Body of pancreas (tissue), 4 donors: ENCODE data around the gene CLEC4G. TPM values are rescaled to one million over a fixed set of nuclear protein-coding genes. Genes with fewer than 3 reads are reported as not detected.

Experiments used
- ATAC-seq: fragments of 150-250 bp; one replicate; pipeline ENCODE4 v1.9.1; 2016
- DNase-seq, 4 donors: peaks; one replicate each; pipeline ENCODE4 v3.0.0-alpha.2; 2019
- H3K27ac ChIP-seq, 4 donors: fragments of 200-600 bp; sonication (generic); 1 replicate in 3 of 4; 2 replicates in 1 of 4; pipeline versions ENCODE4 v1.5.1 to v1.6.1; 2016 to 2019; ENCODE audit warnings: mild to moderate bottlenecking in 1 of 4, mixed read lengths in 1 of 4, moderate library complexity in 1 of 4
- H3K27me3 ChIP-seq, 2 donors: fragments of 200-600 bp; sonication (generic); one replicate each; pipeline ENCODE4 v1.6.0; 2016; ENCODE audit warnings: mild to moderate bottlenecking in 1 of 2
- H3K36me3 ChIP-seq, 2 donors: fragments of 200-600 bp; sonication (generic); replicated peaks in 1 of 2; 2 replicates each; pipeline ENCODE4 v1.5.1; 2016; ENCODE audit warnings: low read depth in 2 of 2; ENCODE audit not compliant: insufficient read depth in 1 of 2
- H3K4me1 ChIP-seq: fragments of 200-600 bp; sonication (generic); one replicate; pipeline ENCODE4 v1.6.0; 2016
- H3K4me3 ChIP-seq, 2 donors: fragments of 200-600 bp; sonication (generic); 1 replicate in 1 of 2; 2 replicates in 1 of 2; pipeline ENCODE4 v1.5.1; 2016 to 2019
- H3K9me3 ChIP-seq, 3 donors: fragments of 200-600 bp; sonication (generic); 1 replicate in 2 of 3; 2 replicates in 1 of 3; pipeline ENCODE4 v1.5.1; 2016
- POLR2A ChIP-seq, 3 donors: fragments of 450-650 bp; IDR thresholded peaks; one replicate each; pipeline ENCODE4 v1.6.1; 2016; ENCODE audit warnings: antibody characterized with exemption in 3 of 3, mild to moderate bottlenecking in 2 of 3
- WGBS, 2 donors: methylation state at CpG; one replicate each; pipeline ENCODE4 v1.1.5; 2017; 5-methylcytosine and 5-hydroxymethylcytosine counted together
- intact Hi-C: fragments of 100-400 bp; cut with DNase I; formaldehyde crosslinking; loops from one replicate; pipeline ENCODE4 v1.15.1; 2023
- total RNA-seq, 2 donors: library from RNA; depleted of rRNA; stranded (reverse); fragments of >200 nt; gene quantifications; one replicate each; pipeline ENCODE4 v1.1.0, GENCODE V29; 2016
- TF ChIP-seq, protein P1 (sequence below), 7 experiments: fragments of 450-650 bp in 4 of 7; fragments of 200-600 bp in 3 of 7; sonication (generic) in 3 of 7; IDR thresholded peaks; one replicate each; pipeline ENCODE4 v1.5.1; 2016 to 2019; ENCODE audit warnings: antibody characterized with exemption in 7 of 7

Gene CLEC4G
- total RNA-seq, 2 donors from 2014 or later = 0.52 to 6.6 TPM

DNA sequence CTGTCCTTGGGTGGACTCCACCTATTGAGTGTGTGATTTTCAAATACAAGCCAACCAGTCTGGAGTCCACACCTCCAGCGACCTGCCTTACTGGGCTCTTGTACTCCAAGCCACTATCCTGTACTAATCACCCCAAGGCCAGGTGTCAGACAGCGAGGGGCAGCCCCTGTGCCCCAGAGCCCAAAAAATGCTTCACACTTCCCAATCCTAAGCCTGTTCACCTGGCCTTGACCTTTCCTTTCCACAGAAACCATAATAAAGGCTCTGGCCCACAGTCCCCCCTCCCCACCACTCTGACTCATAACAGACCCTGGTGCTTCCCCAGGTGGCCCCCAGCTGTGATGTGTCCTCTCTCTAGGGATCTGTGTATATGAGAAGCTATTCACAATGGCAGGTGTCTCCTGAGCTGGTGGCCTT, 11.5 kb upstream of the CLEC4G start:
- H3K27ac ChIP-seq = no peak overlapping the region
- intact Hi-C loops = no loop called here
- H3K4me1 ChIP-seq = no peaks in the 10 kb centered on the region
- DNase-seq (no peak), ATAC-seq (no peak)
- no peaks in the 10 kb centered on the region for H3K36me3 ChIP-seq
- TF ChIP-seq, protein P1, sequence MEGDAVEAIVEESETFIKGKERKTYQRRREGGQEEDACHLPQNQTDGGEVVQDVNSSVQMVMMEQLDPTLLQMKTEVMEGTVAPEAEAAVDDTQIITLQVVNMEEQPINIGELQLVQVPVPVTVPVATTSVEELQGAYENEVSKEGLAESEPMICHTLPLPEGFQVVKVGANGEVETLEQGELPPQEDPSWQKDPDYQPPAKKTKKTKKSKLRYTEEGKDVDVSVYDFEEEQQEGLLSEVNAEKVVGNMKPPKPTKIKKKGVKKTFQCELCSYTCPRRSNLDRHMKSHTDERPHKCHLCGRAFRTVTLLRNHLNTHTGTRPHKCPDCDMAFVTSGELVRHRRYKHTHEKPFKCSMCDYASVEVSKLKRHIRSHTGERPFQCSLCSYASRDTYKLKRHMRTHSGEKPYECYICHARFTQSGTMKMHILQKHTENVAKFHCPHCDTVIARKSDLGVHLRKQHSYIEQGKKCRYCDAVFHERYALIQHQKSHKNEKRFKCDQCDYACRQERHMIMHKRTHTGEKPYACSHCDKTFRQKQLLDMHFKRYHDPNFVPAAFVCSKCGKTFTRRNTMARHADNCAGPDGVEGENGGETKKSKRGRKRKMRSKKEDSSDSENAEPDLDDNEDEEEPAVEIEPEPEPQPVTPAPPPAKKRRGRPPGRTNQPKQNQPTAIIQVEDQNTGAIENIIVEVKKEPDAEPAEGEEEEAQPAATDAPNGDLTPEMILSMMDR (IDR thresholded peaks at IDR 0.05) = no peak
- no peak overlapping the region for H3K4me3 ChIP-seq
- H3K9me3 ChIP-seq = no peaks in the 10 kb centered on the region
- WGBS, 2 donors = 52 to 58% methylated on average over 2 of the region's 2 CpGs
- no peaks in the 10 kb centered on the region for H3K27me3 ChIP-seq

DNA sequence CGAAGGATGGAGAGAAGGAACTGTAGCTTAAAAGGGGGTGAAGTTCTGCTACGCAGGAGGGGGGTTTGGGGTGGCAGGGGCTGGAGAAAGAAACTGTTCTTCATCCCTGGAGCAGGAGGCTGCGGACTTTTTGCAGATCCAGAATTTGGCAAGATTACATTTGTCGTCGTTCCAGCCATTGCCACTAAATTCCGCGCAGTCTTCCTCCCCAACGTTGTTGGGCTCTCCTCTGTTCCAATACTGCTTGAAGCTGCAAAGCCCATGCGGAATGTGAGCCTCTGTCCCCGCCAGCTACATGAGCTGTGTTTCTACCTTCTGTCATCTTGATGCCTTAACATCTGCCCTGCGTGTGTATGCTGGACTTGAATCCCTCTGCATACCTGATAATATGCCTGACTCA, 11.1 kb upstream of the CLEC4G start:
- no peak for ATAC-seq
- Histone ChIP-seq H3K4me1 (no peaks in the 10 kb centered on the region), H3K36me3 (no peaks in the 10 kb centered on the region), H3K27ac (no peak overlapping the region), H3K27me3 (no peaks in the 10 kb centered on the region), H3K9me3 (no peaks in the 10 kb centered on the region), H3K4me3 (no peak overlapping the region)
- 63 to 71% methylated on average over 11 of the region's 11 CpGs for WGBS, 2 donors
- intact Hi-C loops = no loop called here
- DNase-seq = no peak
- no peak for TF ChIP-seq POLR2A (IDR thresholded peaks at IDR 0.05)
- TF ChIP-seq, protein P1 (IDR thresholded peaks at IDR 0.05) = no peak

DNA sequence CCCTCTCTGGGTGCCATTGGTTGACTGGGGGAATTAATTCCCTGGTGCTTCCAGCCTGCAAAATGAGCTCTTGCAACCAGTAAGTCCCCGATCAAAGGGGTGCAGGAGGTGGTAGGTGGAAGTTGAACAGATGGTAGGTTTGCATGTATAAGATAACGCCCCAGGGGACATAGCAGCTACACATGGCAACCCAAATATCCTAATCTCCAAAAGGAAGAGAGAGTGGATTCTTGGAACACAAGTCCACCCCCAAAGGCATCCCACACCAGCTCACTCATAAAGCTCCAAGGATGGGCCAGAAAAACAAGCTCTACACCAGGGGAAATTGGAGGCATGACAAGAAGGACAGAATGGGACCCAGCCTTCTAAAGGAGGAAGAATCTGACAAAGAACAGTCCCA, 10.7 kb upstream of the CLEC4G start:
- Histone ChIP-seq H3K4me3 (no peak overlapping the region), H3K27me3 (no peaks in the 10 kb centered on the region), H3K36me3 (no peaks in the 10 kb centered on the region), H3K4me1 (no peaks in the 10 kb centered on the region), H3K27ac (no peak overlapping the region), H3K9me3 (no peaks in the 10 kb centered on the region)
- 53 to 64% methylated on average over 2 of the region's 2 CpGs for whole genome bisulfite sequencing, 2 donors
- no peak for DNase-seq
- intact Hi-C loops = no loop called here
- TF ChIP-seq, protein P1 (IDR thresholded peaks at IDR 0.05) = no peak
- TF ChIP-seq POLR2A (IDR thresholded peaks at IDR 0.05) = no peak
- ATAC-seq = no peak

DNA sequence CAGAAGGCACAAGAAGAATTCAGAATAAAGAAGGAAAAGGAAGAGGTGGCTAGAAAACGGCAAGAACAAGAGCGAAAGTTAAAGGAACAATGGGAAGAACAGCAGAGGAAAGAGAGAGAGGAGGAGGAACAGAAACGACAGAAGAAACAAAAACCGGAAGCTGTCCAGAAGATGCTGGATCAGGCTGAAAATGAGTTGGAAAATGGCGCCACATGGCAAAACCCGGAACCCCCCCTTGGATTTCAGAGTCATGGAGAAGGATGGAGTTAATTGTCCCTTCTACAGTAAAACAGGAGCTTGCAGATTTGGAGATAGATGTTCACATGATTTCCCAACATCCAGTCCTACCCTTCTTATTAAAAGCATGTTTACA, 8.8 kb upstream of the CLEC4G start:
- Histone ChIP-seq H3K27me3 (peaks cover 0 to 4% of the 10 kb centered on the region in 2 donors), H3K4me1 (no peaks in the 10 kb centered on the region), H3K27ac (no peak overlapping the region), H3K9me3 (no peaks in the 10 kb centered on the region), H3K4me3 (no peak overlapping the region), H3K36me3 (no peaks in the 10 kb centered on the region)
- DNase-seq (no peak), ATAC-seq (no peak)
- intact Hi-C loops = no loop called here
- TF ChIP-seq, protein P1 (IDR thresholded peaks at IDR 0.05) = no peak
- no peak for TF ChIP-seq POLR2A (IDR thresholded peaks at IDR 0.05)
- 63 to 65% methylated on average over 6 of the region's 6 CpGs for WGBS, 2 donors

DNA sequence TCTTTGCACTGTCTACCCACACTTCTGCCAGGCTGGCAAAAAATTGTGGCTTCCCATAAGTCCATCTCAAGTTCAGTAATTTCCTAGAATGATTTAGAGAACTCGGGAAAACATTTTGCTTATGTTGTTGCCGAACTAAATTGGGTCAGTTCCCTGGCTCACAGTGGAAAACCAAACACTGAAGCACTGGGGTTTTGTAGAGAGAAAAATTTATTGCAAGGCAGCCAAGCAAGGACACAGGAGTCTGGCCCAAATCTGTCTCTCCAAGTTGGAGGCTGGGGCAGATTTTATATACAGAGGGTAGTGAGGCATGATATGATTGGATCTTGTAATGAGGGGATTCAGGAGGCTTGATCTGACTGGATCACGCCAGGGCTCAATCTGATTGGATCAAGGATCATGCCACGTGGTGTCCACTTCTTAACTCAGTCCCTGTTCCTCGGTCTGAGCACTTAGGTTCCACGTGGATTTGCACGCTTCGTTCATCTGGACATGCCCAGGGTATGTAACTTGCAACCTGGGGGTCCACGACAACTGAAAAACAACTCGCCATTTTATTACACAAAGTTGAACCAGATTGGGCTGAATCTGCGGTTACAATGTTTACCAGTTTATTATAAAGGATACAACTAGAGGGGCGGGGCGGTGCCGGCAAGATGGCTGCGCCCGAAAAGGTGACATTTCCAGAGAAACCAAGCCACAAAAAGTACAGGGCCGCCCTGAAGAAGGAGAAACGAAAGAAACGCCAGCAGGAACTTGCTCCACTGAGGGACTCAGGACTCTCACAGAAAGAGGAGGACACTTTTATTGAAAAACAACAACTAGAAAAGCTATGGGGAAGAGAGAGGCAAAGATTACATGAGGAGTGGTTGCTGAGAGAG, 8.1 kb upstream of the CLEC4G start:
- Histone ChIP-seq H3K4me1 (no peaks in the 10 kb centered on the region), H3K4me3 (no peak overlapping the region), H3K27ac (no peak overlapping the region), H3K27me3 (peaks cover 0 to 6% of the 10 kb centered on the region in 2 donors), H3K9me3 (no peaks in the 10 kb centered on the region), H3K36me3 (no peaks in the 10 kb centered on the region)
- intact Hi-C loops = no loop called here
- WGBS, 2 donors = 59 to 64% methylated on average over 19 of the region's 19 CpGs
- ATAC-seq (no peak), DNase-seq (no peak)
- TF ChIP-seq, protein P1 (IDR thresholded peaks at IDR 0.05) = no peak
- TF ChIP-seq POLR2A (IDR thresholded peaks at IDR 0.05) = no peak
